DOHH2 (cell line): ENCODE results near the gene MOGAT2.
A peak's percentile ranks its signal among the peaks of the same experiment; 100 is the strongest.

Experiments
- H3F3A ChIP-seq: fragments of 200-600 bp; sonication (generic), shearing (Covaris generic); 2 replicates; pipeline ENCODE4 v1.6.0; 2016; ENCODE audit warnings: antibody characterized with exemption, mild to moderate bottlenecking; ENCODE audit not compliant: control insufficient read depth, insufficient read depth
- H3K27ac ChIP-seq: fragments of 200-600 bp; sonication (generic); 2 replicates; pipeline ENCODE4 v1.5.1; 2014; ENCODE audit warnings: low read depth, mild to moderate bottlenecking, low read length, moderate library complexity
- H3K27me3 ChIP-seq: fragments of 200-600 bp; sonication (generic); 2 replicates; pipeline ENCODE4 v1.6.1; 2014; ENCODE audit warnings: mild to moderate bottlenecking, low read length, mixed read lengths; ENCODE audit not compliant: control insufficient read depth
- H3K36me3 ChIP-seq: fragments of 200-600 bp; sonication (generic); 2 replicates; pipeline ENCODE4 v1.6.1; 2014; ENCODE audit warnings: mild to moderate bottlenecking, low read length, moderate library complexity, mixed read lengths; ENCODE audit not compliant: control insufficient read depth
- H3K4me1 ChIP-seq: fragments of 200-600 bp; sonication (generic); 2 replicates; pipeline ENCODE4 v1.6.1; 2014; ENCODE audit warnings: mild to moderate bottlenecking, low read length, mixed read lengths; ENCODE audit not compliant: control insufficient read depth
- H3K4me2 ChIP-seq: fragments of 200-600 bp; sonication (generic); 2 replicates; pipeline ENCODE4 v1.6.0; 2014; ENCODE audit warnings: mild to moderate bottlenecking, low read length, moderate library complexity
- H3K4me3 ChIP-seq: fragments of 200-600 bp; sonication (generic); 2 replicates; pipeline ENCODE4 v1.5.1; 2014; ENCODE audit warnings: mild to moderate bottlenecking, low read length, mixed read lengths
- H3K79me2 ChIP-seq: fragments of 200-600 bp; sonication (generic); 2 replicates; pipeline ENCODE4 v1.6.1; 2014; ENCODE audit warnings: mild to moderate bottlenecking, low read length, mixed read lengths; ENCODE audit not compliant: control insufficient read depth
- H3K9me2 ChIP-seq: fragments of 200-600 bp; sonication (generic); replicated peaks from 2 replicates; pipeline ENCODE4 v1.6.1; 2014; ENCODE audit warnings: mild to moderate bottlenecking, low read length, mixed read lengths; ENCODE audit not compliant: control insufficient read depth
- H3K9me3 ChIP-seq: fragments of 200-600 bp; sonication (generic); 2 replicates; pipeline ENCODE4 v1.6.1; 2014; ENCODE audit warnings: antibody characterized with exemption, low read length, mixed read lengths; ENCODE audit not compliant: control insufficient read depth, insufficient read depth
- H4K20me1 ChIP-seq: fragments of 200-600 bp; sonication (generic); 2 replicates; pipeline ENCODE4 v1.6.0; 2014; ENCODE audit warnings: low read depth, mild to moderate bottlenecking, antibody characterized with exemption, low read length, moderate library complexity; ENCODE audit not compliant: control insufficient read depth, insufficient read depth
- CTCF ChIP-seq: fragments of 200-600 bp; sonication (generic); IDR thresholded peaks from one replicate; pipeline ENCODE4 v1.5.1; 2014; ENCODE audit warnings: antibody characterized with exemption, mild to moderate bottlenecking, low read depth, low read length; ENCODE audit not compliant: poor library complexity, severe bottlenecking
- EZH2phosphoT487 ChIP-seq: fragments of 200-600 bp; sonication (generic); IDR thresholded peaks from 2 replicates; pipeline ENCODE4 v1.6.1; 2017; ENCODE audit warnings: borderline replicate concordance, mild to moderate bottlenecking, antibody characterized with exemption, low read length, moderate library complexity, mixed read lengths

MOGAT2 gene

GRCh38 chr11:75717608-75718418 lies at the start of gene MOGAT2:
Gene MOGAT2 (plus strand): TSS chr11:75717838. CDS start chr11:75717889, 51 bp downstream.
- H3K4me2 ChIP-seq: no peak within 1 kb of the TSS
- H3K27me3 ChIP-seq: peaks cover 8% of the 10 kb centered on the region
- no peaks in the 10 kb centered on the region for H3K9me3 ChIP-seq
- no peaks in the 10 kb centered on the region for H3K9me2 ChIP-seq
- no peaks in the 10 kb centered on the region for H3K4me1 ChIP-seq
- H3K4me3 ChIP-seq: no peak within 1 kb of the TSS
- no peak within 1 kb of the TSS for H3K27ac ChIP-seq
- no peaks in the 10 kb centered on the region for H3K36me3 ChIP-seq
- no peaks in the 10 kb centered on the region for H3K79me2 ChIP-seq
- TF ChIP-seq CTCF (no peak), EZH2phosphoT487 (no peak)
- no peaks in the 10 kb centered on the region for H4K20me1 ChIP-seq
- H3F3A ChIP-seq: no peaks in the 10 kb centered on the region

GRCh38 chr11:75668451-75669297 lies 49.0 kb upstream of the MOGAT2 start, which contains the start of gene MAP6:
Gene MAP6 (minus strand): TSS chr11:75669038. CDS start chr11:75668369, 669 bp downstream.
- Histone ChIP-seq H3K27ac (no peak within 1 kb of the TSS), H3K36me3 (no peaks in the 10 kb centered on the region), H3K27me3 (peaks cover 71% of the 10 kb centered on the region), H3K4me2 (peak within 1 kb of the TSS; percentile 13; the same call in 1 of the 2 replicates), H3K4me3 (no peak within 1 kb of the TSS), H3K79me2 (no peaks in the 10 kb centered on the region), H3K9me2 (no peaks in the 10 kb centered on the region), H3F3A (no peaks in the 10 kb centered on the region), H3K9me3 (no peaks in the 10 kb centered on the region; the same call in 1 of the 2 replicates), H3K4me1 (peaks cover 3% of the 10 kb centered on the region; the same call in 1 of the 2 replicates), H4K20me1 (no peaks in the 10 kb centered on the region)
- TF ChIP-seq EZH2phosphoT487: peak; percentile 88
- no peak for TF ChIP-seq CTCF

GRCh38 chr11:75673977-75674582 lies 43.6 kb upstream of the MOGAT2 start:
- Histone ChIP-seq H3K36me3 (no peaks in the 10 kb centered on the region), H3K79me2 (no peaks in the 10 kb centered on the region), H3K9me2 (no peaks in the 10 kb centered on the region), H3F3A (no peaks in the 10 kb centered on the region), H3K27me3 (peaks cover 31% of the 10 kb centered on the region), H3K9me3 (no peaks in the 10 kb centered on the region; the same call in 1 of the 2 replicates), H3K4me3 (no peak overlapping the region), H3K4me1 (no peaks in the 10 kb centered on the region), H4K20me1 (no peaks in the 10 kb centered on the region), H3K4me2 (no peak overlapping the region), H3K27ac (no peak overlapping the region)
- no peak for TF ChIP-seq EZH2phosphoT487
